Mucosa of rectum (tissue), 2 donors: Measurements from ENCODE around the gene DOC2B.
"Not testable (repeated sequence)": the region's sequence is repeated elsewhere in the genome, so short reads cannot be mapped to it uniquely, and the experiment has no call there.

ENCODE experiments used
- H3K27ac ChIP-seq, 2 donors: one replicate each; pipeline ENCODE4 v1.7.0; 2013; ENCODE audit warnings: inconsistent platforms in 2 of 2, low read depth in 2 of 2, low read length in 2 of 2
- H3K27me3 ChIP-seq, 2 donors: one replicate each; pipeline ENCODE4 v1.7.0; 2013; ENCODE audit warnings: low read length in 2 of 2; ENCODE audit not compliant: control insufficient read depth in 2 of 2, insufficient read depth in 2 of 2
- H3K36me3 ChIP-seq, 2 donors: one replicate each; pipeline ENCODE4 v1.7.0; 2013; ENCODE audit warnings: low read length in 2 of 2; ENCODE audit not compliant: control insufficient read depth in 2 of 2, insufficient read depth in 2 of 2
- H3K4me1 ChIP-seq, 2 donors: one replicate each; pipeline ENCODE4 v1.7.0; 2013; ENCODE audit warnings: low read length in 2 of 2, mild to moderate bottlenecking in 1 of 2; ENCODE audit not compliant: control insufficient read depth in 2 of 2, insufficient read depth in 2 of 2
- H3K4me3 ChIP-seq, 2 donors: one replicate each; pipeline ENCODE4 v1.7.0; 2013; ENCODE audit warnings: low read length in 2 of 2
- H3K9ac ChIP-seq, 2 donors: one replicate each; pipeline ENCODE4 v1.7.0; 2013; ENCODE audit warnings: low read length in 2 of 2, low read depth in 1 of 2, mild to moderate bottlenecking in 1 of 2
- H3K9me3 ChIP-seq, 2 donors: one replicate each; pipeline ENCODE4 v1.7.0; 2013; ENCODE audit warnings: low read length in 2 of 2; ENCODE audit not compliant: control insufficient read depth in 2 of 2
- donor health status: healthy.
- donor health status: Normal muscosa, but diverticular disease.

The DOC2B gene

DNA sequence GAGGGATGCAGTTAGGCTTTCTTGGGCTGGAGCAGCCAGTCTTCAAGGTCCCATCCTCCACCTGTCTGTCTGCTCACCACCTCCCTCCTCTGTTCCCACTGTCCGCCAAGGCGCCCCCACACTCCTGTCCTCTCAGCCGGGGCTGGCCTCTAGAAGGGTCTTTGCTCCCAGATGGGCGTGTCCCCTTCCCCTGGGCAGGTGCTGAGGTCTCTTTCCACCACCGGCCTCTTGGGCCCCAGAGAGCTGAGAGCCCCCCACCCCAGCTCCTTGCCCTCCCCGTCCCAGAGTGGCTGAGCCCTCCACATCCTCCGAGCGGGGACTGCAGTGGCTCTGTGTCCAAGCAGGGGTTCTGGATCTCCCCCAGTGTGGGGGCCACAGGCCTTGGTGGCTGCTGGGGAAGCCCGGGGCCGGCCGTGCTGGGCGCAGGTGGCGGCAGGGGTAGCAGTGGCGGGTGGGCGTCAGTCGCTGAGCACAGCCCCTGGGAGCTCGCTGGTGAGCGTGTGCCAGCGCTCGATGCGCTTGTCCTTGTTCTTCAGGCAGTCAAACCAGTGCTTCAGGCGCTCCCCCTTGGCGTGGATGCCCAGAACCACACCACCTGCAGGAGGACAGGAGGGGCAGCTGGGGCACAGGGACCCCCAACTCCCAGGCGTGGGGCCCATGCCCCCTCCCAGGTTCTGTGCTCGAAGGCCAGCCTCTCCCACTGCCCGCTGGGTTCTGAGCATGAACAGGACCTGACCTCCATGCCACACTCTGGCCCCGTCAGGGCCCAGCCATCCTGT lies 34.3 kb downstream of the DOC2B start:
- no peak overlapping the region for H3K9ac ChIP-seq
- peaks cover 0 to 3% of the 10 kb centered on the region in 2 donors for H3K27me3 ChIP-seq
- H3K4me1 ChIP-seq: peaks cover 0 to 2% of the 10 kb centered on the region in 2 donors
- no peaks in the 10 kb centered on the region for H3K9me3 ChIP-seq
- no peak overlapping the region for H3K4me3 ChIP-seq
- H3K27ac ChIP-seq: no peak overlapping the region
- no peaks in the 10 kb centered on the region for H3K36me3 ChIP-seq

DNA sequence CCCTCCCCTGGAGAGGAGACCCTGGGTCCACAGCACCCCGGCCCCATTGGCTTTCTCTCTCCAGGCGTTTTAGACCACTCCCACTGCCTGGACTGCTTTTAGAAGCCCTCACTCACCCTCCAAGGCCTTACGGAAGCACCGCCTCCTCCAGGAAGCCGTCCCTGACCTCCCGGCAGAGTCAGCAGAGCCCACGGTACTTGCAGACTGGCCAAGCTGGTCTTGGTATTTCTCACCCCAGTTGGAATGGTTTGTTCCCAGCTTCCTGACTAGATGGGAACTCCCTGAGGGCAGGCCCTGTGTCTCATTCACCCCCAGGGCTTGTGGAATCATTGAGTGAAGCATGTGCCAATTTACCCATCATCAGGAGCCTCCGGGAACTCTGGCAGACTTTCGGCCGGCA lies 34.9 kb downstream of the DOC2B start:
- no peak overlapping the region for H3K27ac ChIP-seq
- no peaks in the 10 kb centered on the region for H3K9me3 ChIP-seq
- peaks cover 0 to 2% of the 10 kb centered on the region in 2 donors for H3K4me1 ChIP-seq
- no peak overlapping the region for H3K4me3 ChIP-seq
- peaks cover 0 to 3% of the 10 kb centered on the region in 2 donors for H3K27me3 ChIP-seq
- no peaks in the 10 kb centered on the region for H3K36me3 ChIP-seq
- H3K9ac ChIP-seq: no peak overlapping the region

DNA sequence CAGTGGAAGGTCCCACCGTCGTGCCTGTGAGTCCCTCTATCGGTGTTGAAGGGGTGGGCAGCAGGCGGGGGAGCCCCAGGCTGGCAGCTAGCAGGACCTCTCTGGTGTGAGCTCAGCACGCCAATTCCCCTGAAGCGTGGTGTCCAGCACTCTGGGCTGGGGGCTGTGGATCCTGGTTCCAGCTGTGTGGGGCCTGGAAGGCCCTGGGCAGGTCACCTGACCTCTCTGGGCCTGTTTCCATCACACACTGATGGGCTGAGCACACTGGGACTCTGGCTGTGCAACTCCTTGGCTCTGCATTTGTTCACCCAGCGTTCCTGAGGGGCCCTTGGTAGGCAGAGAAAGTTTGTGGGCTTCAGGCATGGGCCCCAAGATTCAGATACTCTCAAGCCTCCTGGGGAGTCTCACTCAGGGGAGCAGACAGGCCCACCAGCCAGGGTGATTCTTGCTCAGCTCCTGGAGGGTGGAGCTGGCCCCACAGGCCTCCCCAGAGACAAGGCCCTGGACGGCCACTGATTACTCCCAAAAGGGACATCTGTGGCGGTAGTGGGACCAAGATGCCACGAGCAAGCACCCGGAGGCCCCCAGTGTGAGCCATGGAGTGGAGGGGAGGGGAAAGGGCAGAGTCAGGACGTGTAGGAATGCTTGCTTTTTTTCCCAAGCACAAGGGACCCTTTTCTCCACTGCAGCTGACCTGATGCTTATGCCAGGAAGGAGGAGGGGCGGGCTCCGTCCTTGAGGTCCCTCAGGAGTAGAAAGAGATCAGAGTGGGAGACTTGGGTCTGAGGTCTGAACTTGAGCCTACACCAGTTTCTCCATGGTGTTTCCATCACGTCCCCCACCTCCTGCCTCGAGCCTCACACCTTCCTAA lies 35.5 kb downstream of the DOC2B start:
- no peak overlapping the region for H3K9ac ChIP-seq
- peaks cover 0 to 3% of the 10 kb centered on the region in 2 donors for H3K27me3 ChIP-seq
- no peak overlapping the region for H3K4me3 ChIP-seq
- H3K9me3 ChIP-seq: no peaks in the 10 kb centered on the region
- no peak overlapping the region for H3K27ac ChIP-seq
- H3K36me3 ChIP-seq: no peaks in the 10 kb centered on the region
- H3K4me1 ChIP-seq: peaks cover 0 to 2% of the 10 kb centered on the region in 2 donors

DNA sequence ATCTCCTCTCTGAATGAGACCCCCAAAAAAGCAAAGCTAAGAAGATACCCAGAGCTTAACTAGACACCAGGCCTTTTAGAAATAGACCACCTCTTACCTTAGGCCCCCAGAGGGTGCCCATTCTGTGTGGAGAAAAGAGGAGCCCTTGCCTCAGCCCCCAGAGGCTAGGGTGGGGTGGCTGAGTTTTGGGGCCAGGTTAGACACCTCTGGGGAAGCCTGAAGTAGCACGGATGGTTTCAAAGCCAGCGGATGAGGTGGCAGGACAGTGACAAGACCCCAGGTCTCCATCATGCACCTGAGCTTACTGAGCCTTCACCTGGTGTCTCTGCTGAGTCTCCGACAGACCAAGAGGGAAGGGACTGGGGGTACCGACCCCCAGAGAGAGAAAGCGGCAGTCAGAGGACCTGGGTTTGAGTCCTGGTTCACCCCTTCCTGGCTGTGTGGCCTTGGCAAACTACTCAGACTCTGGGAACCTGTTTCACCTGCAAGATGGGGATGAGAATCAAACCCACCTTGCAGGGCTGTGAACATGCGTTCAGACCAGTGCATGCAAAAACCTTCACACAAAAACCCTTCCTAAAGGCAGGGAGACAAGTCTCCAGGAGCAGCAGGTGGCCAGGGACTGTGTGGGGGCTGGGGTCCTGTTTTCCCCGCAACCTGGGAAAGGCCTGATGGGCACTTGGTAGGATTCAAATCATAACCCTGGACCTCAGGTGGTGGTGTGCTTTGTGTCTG lies 36.3 kb downstream of the DOC2B start:
- H3K27ac ChIP-seq: no peak overlapping the region
- no peak overlapping the region for H3K9ac ChIP-seq
- peaks cover 0 to 3% of the 10 kb centered on the region in 2 donors for H3K27me3 ChIP-seq
- H3K4me1 ChIP-seq: peaks cover 0 to 2% of the 10 kb centered on the region in 2 donors
- no peak overlapping the region for H3K4me3 ChIP-seq
- H3K9me3 ChIP-seq: no peaks in the 10 kb centered on the region
- H3K36me3 ChIP-seq: no peaks in the 10 kb centered on the region

DNA sequence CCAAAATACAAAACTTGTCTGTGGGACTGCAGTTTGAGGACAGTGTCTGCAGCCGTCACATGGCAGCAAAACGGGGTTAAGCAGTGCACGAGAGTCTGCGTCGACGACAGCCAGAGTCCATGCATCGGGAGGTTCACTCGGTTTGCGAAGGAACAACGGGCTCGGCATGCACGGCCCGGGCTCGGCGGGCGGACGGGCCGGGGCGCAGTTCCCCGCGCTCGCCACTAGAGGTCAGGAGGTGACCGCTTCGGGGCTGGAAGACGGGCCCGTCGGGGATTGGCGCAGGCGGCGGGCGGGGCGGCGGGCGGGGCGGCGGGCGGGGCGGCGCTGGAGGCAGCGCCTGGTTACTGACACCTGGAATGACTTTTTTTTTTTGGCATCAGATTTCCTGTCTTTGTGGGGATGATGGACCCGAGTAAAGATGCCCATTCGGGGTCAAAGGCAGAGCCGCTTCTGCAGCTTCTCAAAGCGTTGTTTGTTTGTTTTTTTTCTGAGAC lies 37.6 kb downstream of the DOC2B start:
- Histone ChIP-seq H3K27me3 (peaks cover 0 to 3% of the 10 kb centered on the region in 2 donors), H3K27ac (no peak overlapping the region), H3K4me3 (no peak overlapping the region), H3K36me3 (no peaks in the 10 kb centered on the region), H3K4me1 (peaks cover 0 to 2% of the 10 kb centered on the region in 2 donors), H3K9ac (no peak overlapping the region), H3K9me3 (no peaks in the 10 kb centered on the region)

DNA sequence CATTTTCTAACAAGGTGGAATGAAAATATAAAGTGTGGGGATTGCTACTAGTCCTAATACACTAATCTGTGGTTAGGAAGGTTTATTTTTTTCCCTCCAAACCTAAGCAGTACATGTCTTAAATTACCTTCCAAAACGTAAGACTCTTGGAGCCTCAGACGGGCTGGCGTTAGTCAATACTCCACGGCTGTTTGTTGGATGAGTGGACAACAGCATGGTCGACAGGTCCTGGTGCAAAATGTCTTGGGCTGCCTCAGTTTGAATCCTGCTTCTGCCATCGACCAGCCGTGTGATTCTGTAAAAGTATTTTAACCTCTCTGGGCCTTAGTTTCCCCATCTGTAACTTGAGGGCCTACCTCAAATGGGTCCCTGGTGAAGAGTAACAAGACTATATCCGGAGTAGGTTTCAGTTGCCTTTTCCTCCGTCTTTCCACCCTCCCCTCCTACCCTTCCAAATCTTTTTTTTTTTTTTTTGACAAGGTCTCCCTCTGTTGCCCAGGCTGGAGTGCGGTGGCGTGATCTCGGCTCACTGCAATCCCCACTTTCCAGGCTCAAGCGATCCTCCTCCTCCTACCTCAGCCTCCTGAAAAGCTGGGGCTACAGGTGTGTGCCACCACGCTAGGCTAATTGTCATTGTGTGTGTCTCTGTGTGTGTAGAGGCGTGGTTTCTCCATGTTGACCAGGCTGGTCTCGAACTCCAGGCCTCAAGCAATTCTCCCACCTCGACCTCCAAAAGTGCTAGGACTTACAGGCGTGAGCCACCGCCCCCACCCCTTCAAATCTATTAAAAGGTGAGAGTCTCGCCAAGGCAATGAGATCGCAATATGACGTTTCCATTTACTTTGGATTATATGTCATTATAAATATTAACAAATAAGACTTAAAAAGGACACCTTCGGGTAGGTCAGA lies 38.3 kb downstream of the DOC2B start:
- Histone ChIP-seq H3K4me3 (no peak overlapping the region), H3K9ac (no peak overlapping the region), H3K9me3 (no peaks in the 10 kb centered on the region), H3K4me1 (peaks cover 0 to 2% of the 10 kb centered on the region in 2 donors), H3K27me3 (peaks cover 0 to 3% of the 10 kb centered on the region in 2 donors), H3K36me3 (no peaks in the 10 kb centered on the region), H3K27ac (no peak overlapping the region)

DNA sequence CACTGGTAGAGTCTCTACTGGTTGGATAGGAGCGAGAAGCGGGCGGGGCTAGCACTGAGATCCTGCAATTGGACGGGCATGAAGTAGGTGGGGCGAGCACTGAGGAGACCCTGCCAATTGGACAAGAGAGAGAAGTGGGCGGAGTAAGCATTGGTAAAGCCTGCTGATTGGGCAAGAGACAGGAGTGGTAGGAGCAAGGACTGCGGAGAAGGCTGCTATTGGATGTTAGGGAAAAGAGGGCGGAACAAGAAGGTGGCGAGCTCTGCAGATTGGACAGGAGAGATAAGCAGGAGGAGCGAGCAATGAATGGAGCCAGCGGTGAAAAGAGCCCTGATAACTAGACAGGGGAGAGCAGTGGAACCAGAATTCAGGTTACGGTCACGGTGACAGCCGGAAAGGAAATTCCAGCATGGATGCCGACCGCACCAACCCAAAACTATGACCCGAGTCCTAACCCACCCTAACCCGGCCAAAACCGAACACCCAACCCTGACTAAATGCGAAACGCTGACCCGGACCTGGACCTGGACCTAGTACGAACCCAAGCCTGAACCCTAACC lies 39.3 kb downstream of the DOC2B start:
- Histone ChIP-seq H3K9ac (no peak overlapping the region), H3K4me1 (peaks cover 0 to 2% of the 10 kb centered on the region in 2 donors), H3K27ac (no peak overlapping the region), H3K4me3 (no peak overlapping the region), H3K27me3 (peaks cover 0 to 3% of the 10 kb centered on the region in 2 donors), H3K9me3 (no peaks in the 10 kb centered on the region), H3K36me3 (no peaks in the 10 kb centered on the region)

DNA sequence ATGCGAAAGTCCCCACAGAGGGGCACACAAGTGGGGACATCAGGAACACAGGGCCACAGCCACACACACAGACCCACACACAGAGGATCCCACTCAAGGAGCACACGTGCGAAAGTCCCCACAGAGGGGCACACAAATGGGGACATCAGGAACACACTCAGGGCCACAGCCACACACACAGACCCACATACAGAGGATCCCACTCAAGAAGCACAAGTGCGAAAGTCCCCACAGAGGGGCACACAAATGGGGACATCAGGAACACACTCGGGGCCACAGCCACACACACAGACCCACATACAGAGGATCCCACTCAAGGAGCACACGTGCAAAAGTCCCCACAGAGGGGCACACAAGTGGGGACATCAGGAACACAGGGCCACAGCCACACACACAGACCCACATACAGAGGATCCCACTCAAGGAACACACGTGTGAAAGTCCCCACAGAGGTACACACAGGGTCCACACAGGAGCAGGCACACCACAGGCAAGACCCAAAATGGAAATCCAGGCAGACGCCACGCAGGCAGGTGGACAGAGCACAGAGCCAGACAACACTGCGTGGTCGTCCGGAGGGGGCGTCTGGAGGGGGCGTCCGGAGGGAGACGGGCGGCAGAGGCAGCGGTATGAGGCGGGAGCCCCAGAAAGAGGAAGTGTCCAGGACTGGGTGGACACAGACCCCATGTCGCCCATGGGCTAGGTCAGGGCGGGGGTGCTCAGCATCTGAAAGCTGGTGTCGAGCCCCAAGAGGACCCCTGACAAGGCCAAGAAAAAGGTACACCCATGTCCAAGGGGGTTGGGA lies 41.8 kb downstream of the DOC2B start:
- H3K9me3 ChIP-seq, H3K4me1 ChIP-seq, H3K9ac ChIP-seq, H3K27me3 ChIP-seq, H3K27ac ChIP-seq, H3K36me3 ChIP-seq, H3K4me3 ChIP-seq: not testable (repeated sequence)
